AG08395 (cell line): ENCODE results near the gene SYCN.
A peak's percentile ranks its signal among the peaks of the same experiment; 100 is the strongest.

Experiments
- DNase-seq: peaks from one replicate; pipeline ENCODE4 v3.0.0; 2012; ENCODE audit warnings: mixed read lengths, low spot score

SYCN gene

GRCh38 chr19:39171479-39172465 is 32.3 kb downstream of the SYCN start:
- no peak for DNase-seq

- no peak for DNase-seq
Observed at GRCh38 chr19:39170386-39171231, 33.5 kb downstream of the SYCN start.

DNA sequence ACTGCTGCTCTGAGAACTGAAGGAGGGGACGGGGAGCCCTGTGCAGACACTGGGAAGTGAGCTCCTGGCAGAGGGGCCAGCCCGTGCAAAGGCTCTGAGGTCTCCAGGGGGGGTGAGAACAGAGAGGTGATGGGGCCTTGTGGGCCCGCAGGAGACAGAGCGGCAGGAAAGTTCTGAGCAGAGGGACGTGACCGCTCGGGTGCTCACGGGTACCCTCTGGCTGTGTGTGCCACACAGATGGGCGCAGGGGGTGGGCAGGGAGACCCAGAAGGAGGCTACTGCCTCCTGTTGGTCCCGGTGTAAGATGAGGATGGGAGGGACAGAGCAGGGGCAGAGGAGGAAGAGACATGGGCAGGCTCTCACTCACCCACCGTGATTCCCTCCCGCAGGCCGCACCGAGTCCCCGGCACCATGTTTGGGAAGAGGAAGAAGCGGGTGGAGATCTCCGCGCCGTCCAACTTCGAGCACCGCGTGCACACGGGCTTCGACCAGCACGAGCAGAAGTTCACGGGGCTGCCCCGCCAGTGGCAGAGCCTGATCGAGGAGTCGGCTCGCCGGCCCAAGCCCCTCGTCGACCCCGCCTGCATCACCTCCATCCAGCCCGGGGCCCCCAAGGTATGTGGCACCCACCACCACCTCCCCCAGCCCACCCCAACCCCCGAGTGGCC is 34.8 kb downstream of the SYCN start:
- DNase-seq, result no peak

DNA sequence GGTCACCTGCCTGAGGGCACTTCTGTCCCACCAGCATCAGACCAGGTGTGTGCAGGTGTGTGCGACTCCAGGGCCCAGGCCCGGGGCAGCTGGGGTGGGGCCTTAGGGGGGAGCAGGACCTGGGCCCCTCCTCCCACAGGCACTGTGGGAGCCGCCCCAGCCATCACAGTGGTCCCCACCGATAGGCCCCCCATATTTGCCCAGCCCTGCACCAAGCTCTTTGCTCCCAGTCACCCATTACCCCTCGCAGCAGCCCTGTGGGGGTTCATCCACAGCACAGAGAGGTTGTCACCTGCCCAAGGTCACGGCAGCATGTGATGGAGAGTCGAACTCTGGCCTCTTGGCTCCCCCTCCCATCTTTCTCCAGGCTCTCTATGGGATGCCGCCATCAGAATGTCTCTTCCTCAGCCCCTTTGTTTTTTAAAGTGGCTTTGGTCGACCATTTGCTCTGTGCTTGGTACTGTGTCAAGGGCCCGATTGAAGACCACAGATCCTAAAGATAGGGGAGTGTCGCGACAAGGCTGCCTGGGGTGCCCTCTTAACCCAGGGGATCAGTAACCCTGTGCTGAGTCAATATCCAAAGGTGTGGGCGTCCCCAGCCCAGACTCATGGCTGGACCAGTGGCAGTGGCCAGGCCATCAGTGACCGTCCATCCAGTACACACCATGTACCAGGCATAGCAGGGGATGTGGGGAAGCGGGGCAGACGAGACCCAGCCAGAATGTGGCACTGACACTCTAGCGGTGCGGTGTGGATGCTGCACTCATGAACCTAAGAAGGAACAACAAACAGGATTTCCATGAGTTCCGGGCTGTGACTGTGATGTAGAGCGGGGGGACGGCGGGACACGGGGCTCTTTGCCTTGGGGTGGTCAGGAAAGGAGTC is 35.6 kb downstream of the SYCN start:
- DNase-seq, result no peak

DNA sequence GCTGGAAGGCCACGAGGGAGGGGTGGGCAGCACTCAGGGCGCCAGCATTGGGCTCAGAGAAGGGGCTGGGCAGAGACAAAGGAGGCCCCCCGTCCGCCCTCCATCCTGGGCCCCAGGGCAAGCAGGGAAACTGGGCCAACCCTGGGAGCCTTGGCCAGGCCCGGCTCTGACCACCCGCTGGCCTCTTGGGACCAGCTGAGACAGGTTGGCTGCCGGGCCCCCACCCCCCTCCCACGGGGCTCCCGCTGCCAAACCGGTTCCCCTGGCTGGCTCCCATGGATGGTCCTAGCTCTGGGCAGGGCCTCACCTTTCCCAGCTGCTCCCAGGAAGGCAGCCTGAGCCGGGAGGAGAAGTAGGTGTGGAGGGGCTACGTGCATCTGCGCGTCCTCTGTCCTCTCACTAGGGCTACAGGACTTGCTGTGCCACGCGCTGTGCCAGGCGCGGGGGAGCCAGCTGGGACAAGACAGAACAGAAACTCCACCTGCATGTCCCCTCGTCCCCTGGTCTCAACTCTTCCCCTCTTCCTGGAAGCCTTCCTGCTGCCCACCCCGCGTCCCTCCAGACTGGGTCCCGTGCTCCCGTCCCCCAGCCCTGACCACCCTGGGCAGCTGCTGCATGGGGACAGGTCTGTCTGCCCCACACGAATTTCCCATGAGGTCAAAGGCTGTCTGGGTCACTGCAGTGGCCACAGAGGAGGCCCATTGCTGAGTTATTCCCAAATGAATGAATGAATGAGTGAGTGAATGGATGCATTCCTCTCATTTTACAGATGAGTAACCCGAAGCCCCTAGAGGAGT is 36.4 kb downstream of the SYCN start:
- no peak for DNase-seq

DNA sequence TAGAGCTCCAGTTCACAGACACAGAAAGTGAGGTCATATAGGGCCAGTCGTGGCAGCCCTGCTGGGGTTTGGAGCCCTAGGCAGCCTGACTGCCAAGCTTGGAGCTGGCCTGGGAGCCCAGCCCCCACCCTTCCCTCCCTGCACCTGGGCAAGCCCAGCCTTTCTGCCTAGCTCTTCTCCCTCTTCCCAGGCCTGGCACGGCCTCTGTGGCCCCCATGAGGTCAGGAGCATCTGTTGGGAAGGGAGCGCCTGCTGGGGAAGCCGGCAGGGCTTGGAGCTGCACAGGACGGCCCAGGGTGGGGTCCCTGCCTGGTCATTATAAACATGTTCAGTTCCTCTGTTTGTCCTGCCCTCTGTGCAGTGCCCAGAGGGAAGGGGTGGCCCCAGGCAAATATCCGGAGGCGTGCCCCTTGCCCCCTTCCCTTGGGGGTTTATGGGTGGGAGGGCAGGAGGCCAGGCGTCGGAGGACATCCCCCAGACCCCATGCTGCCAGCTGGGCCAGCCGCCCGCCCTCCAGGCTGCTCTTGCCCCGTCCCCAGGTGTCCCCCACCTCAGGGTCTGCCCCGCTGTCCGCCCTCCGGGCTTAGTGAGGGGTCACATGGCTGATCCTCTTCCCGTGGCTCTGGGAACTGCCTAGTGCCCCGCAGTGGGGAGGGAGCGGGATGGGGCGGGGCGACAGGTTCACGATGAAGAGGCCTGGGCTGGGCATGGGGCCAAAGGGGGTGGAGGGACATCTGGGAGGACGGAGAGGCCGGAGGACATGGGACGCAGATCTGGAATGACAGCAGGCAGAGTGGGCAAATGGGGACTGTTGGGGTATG is 37.3 kb downstream of the SYCN start:
- DNase-seq, result no peak

DNA sequence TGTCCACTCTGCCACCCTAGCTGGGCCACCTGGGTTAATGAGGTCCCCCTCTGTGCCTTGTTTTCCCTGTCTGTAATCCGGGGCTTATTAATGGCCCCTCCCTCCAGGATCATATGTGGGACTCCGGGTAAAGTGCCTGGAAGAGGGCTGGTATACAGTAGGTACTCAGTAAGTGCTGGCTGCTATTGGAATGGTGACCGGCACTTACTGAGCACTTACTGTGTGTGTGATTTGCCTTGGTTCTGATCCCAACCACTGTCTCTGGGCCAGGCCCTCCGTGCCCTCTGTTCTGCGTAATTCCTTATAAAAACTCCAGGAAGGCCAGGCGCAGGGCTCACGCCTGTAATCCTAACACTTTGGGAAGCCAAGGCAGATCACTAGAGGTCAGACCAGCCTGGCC is 38.2 kb downstream of the SYCN start:
- no peak for DNase-seq

- DNase-seq, result no peak
Observed at GRCh38 chr19:39164289-39164688, 39.8 kb downstream of the SYCN start.

DNA sequence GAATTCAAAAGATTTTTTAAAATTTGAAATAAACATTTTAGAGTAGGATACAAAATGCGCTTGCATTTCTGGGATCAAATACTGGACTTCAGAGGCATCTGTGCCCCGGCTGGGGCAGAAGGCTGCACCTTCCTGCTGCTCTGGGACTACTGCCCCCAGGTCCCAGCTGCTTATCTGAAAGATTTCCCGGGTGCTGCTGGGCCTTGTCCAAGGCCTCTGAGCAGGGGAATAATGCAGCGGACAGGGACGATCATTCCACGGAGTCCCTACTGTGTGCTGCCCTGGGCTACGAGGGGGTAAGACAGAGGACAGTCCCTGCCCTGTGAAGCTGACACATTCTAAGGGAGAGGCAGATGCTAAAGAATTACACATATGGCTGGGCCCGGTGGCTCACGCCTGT is 40.4 kb downstream of the SYCN start:
- no peak for DNase-seq

DNA sequence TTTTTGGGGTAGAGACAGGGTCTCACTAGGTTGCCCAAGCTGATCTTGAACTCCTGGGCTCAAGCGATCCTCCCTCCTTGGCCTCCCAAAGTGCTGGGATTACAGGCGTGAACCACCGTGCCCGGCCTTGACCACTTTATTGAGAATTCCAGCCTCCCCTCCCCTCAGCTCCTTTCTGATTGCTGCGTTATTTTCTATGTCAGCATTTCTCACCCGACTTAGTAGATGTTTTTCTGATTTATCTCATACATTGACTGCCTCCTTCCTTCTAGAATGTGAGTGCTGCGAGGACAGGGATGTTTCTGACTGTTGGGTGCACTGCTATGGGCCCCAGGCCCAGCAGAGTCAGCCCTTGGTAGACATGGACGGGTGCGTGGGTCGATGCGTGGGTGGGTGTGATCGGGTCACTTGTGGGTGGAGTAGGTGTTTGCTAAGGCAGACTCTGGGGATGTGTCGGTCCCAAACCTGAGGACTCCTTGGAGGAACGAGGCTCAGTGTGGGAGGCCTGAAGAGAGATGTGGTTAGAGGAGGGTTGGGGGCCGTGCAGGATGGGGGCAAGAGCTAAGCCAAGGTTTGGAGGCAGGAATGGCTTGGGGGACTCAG is 41.5 kb downstream of the SYCN start:
- DNase-seq, result no peak

DNA sequence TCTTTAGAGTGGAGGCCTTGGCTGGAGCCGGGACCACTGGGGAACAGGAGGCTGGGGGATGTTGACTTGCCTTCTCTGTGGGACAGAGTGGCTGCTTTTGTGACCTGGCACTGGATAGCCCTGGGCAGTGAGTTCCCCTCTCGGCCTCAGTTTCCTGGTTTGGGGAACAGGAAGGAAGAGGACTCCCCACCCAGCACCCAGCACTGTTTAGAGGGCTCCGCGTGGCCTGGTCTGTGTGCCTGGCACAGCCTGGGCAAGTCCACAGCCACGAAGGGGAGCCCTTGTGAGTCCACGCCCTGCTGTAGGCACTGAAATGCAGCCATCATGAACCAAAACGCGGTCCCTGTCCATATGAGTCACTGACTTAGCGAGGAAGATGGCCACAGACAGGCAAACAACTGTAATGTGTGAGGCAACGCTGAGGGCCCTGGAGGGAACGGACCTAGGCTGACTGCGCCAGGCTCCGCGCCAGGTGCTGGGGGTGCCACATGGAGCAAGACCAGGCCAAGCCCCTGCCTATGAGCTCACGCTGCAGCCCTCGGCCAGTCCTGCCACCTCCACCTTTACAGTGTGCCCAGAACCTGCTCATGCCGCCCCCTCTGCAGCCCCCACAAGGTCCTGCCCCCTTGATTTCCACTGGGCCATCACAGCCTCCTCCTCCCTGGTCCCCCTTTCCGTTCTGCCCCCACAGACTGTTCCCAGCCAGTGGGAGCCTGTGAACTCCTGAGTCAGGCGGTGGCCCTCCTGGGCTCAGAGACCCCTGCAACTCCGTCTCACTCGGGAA is 43.0 kb downstream of the SYCN start:
- no peak for DNase-seq

GRCh38 chr19:39160523-39160861 is 43.6 kb downstream of the SYCN start:
- peak; percentile 68 for DNase-seq

DNA sequence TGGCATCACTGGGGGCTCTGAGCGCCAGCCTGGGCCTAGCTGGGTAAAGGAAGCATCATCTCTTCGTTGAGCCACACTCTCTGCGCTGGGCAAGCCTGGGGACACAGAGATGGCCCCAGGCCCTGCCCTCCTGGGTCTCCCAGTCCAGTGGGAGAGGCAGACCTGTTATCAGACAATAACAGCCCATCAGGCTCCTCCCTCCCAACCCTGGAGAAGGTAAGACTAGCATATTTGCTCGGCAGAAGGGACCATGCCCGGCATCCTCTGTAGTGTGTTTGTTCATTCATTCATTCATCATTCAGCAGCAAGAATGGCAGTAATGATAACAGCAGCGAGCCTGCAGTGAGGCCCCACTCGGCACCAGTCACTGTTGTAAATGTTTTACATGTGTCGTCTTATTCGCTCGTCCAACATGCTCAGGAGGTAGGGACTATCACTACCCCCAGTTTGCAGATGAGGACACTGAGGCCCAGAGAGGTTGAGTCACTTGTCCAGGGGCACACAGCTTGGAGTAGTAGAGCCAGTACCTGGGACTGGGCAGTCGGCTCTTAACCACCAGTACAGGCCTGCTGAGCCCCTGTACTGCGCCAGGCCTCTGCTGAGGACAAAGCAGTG is 45.3 kb downstream of the SYCN start:
- no peak for DNase-seq

DNA sequence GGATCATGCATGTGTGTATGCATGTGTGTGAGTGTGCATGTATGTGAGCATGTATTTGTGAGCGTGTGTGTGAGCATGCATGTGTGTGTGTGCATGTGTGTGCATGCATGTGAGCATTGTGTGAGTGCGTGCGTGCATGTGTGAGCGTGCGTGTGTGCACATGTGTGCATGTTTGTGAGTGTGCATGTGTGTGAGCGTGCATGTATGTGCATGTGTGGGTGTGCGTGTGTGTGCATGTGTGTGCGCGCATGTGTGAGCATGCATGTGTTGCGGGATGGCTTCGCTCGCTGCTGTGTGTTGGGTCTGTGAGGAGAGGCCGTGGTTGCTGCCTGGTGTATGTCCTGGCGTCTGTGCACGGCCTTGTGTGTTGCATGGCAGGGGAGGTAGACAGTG is 46.1 kb downstream of the SYCN start:
- no peak for DNase-seq

DNA sequence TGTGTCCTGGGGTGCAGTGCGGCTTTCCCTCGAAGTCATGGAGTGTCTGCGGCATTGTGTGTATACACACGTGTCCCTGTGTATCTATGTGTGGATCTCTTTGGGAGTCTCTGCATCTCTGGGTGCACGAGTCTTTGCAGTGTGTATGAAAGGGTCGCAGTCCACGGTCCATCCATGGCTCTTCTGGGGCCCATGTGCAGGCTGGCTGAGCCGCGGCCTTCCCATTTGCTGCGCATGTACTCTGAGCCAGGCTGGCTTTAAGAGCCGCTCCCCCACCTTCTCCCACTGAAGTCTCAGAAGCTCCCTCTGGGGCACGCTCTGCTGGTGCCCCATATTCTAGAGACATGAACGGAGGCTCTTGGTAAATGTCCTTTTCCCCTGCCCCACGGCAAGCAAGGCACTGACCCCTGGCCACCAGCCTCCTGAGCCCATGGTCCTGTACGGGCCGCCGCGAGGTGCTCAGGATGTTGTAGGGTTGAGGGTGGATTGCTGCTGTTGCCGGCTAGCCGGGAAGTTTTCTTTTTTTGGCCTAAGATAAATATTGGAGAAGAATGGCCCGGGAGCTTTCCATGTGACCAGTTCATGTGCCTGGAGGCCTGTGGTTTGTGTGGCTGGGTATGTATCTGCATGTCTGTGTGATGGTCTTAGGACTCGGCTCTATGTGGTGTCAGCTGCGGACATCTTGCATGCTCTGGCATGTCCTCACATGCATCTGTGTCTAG is 46.6 kb downstream of the SYCN start:
- no peak for DNase-seq

GRCh38 chr19:39156326-39157230 is 47.5 kb downstream of the SYCN start:
- peak; percentile 31 for DNase-seq
